ENCODE results near the gene PAX7.

DNA sequence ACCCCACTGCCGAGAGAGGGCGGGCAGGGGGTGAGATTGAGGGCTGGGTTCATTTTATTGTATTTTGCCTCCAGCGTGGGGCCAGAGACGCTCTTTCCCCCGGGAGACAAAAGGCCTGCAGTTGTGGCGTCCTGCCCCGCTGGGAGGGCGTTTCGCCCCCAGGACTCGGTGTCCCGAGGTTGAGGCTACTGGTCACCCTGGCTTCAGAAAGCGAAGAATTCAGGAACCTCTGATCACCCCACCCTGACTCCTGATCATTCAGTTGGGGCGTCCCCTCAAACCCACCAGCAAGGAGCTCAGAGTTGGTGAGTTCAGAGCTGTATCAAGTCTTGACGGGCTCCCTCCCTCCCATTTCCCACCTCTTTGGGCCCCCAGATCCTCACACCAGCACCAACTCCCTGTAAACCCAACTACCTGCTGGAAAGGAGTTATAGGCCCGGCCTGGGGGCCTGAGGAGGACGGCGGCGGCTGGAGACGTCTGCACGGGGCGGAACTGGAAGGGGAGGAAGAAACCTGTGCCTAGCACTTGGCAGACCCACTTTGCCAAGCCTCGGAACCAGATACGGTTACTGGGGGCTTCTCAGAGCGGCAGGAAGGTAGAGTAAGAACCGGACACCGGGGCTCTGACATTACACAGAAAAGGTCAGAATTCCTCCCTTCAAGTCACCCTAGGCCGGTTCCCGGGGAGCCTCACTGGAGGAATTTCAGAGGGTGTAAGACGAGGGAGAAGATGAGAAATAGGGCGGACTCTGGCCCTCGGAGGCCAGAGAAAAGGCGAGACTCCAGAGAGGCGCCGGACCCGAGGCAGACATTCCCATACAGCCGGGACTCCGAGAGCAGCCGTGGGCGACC is 761 bp upstream of the PAX7 start:
- TF ChIP-seq, protein P1, sequence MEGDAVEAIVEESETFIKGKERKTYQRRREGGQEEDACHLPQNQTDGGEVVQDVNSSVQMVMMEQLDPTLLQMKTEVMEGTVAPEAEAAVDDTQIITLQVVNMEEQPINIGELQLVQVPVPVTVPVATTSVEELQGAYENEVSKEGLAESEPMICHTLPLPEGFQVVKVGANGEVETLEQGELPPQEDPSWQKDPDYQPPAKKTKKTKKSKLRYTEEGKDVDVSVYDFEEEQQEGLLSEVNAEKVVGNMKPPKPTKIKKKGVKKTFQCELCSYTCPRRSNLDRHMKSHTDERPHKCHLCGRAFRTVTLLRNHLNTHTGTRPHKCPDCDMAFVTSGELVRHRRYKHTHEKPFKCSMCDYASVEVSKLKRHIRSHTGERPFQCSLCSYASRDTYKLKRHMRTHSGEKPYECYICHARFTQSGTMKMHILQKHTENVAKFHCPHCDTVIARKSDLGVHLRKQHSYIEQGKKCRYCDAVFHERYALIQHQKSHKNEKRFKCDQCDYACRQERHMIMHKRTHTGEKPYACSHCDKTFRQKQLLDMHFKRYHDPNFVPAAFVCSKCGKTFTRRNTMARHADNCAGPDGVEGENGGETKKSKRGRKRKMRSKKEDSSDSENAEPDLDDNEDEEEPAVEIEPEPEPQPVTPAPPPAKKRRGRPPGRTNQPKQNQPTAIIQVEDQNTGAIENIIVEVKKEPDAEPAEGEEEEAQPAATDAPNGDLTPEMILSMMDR (IDR thresholded peaks at IDR 0.05) = no peak
- TF ChIP-seq POLR2A (IDR thresholded peaks at IDR 0.05) = no peak

Data from body of pancreas (tissue), 4 donors.